Fibroblast of villous mesenchyme (primary cell): Measurements from ENCODE around the gene TAF4. TPM values are rescaled to one million over a fixed set of nuclear protein-coding genes. Genes with fewer than 3 reads are reported as not detected.

Source experiments
- DNase-seq: peaks from one replicate; pipeline ENCODE4 v3.0.0-alpha.2; 2010; ENCODE audit warnings: low read depth
- H3K4me3 ChIP-seq: 2 replicates; pipeline ENCODE4 v1.5.1; 2011; ENCODE audit warnings: low read depth, mild to moderate bottlenecking, low read length
- total RNA-seq: library from RNA; depleted of rRNA; stranded (reverse); fragments of >200 nt; gene quantifications from 2 replicates; pipeline ENCODE4 v1.2.3, GENCODE V29; 2012
- TF ChIP-seq, protein P1 (sequence below): IDR thresholded peaks from 2 replicates; pipeline ENCODE4 v1.5.1; 2012; ENCODE audit warnings: low read depth, mild to moderate bottlenecking, low read length; ENCODE audit not compliant: insufficient read depth

TAF4 gene
- total RNA-seq, 1 donor, result 3.0 TPM

DNA sequence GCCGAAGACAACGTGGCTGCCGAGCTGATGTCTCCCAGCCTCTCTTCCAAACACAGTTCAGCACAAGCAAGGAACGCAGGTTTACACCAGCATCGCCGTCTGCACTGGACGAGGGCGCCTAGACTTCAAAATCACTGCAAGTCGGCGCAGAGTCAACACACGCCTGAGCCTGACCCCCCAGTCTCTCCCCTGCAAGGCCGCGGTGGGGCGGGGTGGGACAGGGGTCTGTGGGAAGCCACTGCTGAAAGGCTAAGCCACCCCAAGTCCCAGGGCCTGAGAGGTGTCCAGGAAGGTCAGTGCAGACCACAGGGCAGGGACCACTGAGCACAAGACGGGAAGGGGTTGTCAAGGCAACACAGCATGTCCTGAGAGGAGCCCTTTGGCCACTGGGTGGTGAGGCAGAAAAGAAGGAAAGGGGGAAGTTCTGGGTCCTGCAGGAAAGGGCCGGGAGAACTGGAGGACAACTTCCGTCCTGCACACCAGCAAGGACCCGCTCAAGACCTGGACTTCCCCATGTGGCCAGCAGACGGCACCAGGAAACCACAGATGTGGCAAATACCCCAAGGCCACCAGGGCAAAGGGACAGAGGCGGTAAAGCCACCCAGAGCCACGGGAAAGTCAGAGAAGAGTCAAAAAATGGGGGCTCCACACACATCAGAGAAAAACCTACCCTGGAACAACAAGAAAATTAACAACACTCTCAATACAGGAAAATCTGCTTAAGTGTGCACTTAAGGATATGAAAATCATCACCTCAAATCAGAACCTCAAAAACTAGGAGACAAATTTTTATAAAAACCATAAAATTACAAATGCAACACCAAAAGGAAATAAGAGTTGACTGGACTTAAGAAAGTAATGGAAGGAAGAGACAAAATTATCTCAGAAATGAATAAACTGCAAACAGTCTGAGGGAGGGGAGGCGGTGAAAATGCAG is 84.8 kb downstream of the TAF4 start:
- H3K4me3 ChIP-seq, result no peak overlapping the region
- DNase-seq, result peak; percentile 6
- TF ChIP-seq, protein P1, sequence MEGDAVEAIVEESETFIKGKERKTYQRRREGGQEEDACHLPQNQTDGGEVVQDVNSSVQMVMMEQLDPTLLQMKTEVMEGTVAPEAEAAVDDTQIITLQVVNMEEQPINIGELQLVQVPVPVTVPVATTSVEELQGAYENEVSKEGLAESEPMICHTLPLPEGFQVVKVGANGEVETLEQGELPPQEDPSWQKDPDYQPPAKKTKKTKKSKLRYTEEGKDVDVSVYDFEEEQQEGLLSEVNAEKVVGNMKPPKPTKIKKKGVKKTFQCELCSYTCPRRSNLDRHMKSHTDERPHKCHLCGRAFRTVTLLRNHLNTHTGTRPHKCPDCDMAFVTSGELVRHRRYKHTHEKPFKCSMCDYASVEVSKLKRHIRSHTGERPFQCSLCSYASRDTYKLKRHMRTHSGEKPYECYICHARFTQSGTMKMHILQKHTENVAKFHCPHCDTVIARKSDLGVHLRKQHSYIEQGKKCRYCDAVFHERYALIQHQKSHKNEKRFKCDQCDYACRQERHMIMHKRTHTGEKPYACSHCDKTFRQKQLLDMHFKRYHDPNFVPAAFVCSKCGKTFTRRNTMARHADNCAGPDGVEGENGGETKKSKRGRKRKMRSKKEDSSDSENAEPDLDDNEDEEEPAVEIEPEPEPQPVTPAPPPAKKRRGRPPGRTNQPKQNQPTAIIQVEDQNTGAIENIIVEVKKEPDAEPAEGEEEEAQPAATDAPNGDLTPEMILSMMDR, result peak; percentile 26

DNA sequence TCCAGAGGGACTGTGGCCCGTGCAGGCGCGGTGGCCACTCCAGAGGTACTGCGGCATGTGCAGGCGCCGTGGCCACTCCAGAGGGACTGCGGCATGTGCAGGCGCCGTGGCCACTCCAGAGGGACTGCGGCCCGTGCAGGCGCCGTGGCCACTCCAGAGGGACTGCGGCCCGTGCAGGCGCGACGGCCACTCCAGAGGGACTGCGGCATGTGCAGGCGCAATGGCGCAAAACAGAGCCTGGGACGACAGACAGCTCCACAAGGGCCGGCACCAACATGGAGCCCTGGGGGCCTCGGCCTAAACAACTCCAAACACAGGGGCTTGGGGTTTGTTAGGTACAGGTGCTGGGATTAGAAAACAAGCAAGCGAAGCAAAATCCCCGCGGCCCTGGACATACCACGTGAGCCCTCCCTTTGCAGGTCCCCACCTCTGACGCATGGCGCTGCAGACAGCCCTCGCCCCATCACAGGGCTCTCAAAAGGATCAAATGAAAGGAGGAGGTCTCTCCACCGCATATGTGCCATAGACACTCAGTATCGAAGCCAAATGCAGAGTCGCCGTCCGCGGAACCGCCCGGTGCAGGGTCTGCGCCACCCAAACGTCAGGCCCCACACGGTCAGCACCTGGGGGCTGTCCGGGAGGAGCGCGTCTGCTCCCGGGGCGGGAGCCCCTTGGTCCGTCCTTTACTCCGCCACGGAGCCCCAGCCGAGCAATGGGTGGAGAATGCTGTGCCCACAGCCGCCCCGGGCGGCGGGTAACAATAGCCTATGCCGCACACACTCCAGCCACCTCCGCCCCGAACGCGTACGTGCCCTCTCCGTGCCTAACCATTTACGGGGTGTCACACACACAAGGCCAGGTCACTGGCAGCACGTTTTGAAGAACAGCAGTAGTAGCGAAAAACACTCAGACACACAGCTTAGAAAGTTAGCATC is 85.7 kb downstream of the TAF4 start:
- DNase-seq, result no peak
- H3K4me3 ChIP-seq, result no peak overlapping the region
- TF ChIP-seq, protein P1, result no peak

GRCh38 chr20:61979090-61979489 is 86.6 kb downstream of the TAF4 start:
- DNase-seq, result no peak
- no peak overlapping the region for H3K4me3 ChIP-seq
- TF ChIP-seq, protein P1, result no peak

DNA sequence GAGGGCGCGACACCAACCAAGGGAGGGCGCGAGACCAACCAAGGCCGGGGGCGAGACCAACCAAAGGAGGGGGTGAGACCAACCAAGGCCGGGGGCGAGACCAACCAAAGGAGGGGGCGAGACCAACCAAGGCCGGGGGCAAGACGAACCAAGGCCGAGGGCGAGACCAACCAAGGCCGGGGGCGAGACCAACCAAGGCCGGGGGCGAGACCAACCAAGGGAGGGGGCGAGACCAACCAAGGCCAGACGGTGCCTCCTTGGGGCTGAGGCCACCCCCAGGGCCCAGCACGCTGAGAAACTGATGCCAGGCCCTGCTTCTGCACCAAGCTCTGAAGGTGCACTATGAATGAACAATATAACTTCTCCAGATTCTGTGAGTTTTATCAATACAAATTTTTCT is 87.2 kb downstream of the TAF4 start:
- H3K4me3 ChIP-seq, result no peak overlapping the region
- TF ChIP-seq, protein P1, result no peak
- DNase-seq, result no peak

- TF ChIP-seq, protein P1, result no peak
- DNase-seq, result no peak
Measured at GRCh38 chr20:61977419-61977786, 88.3 kb downstream of the TAF4 start.

GRCh38 chr20:61976644-61977418 is 88.8 kb downstream of the TAF4 start:
- no peak for DNase-seq
- H3K4me3 ChIP-seq, result no peak overlapping the region
- TF ChIP-seq, protein P1, result no peak

More at GRCh38 chr20:61977419-61977786, 88.3 kb downstream of the TAF4 start:
- no peak overlapping the region for H3K4me3 ChIP-seq
